GM10266 (cell line): ENCODE results near the gene NUBP1.
A peak's percentile ranks its signal among the peaks of the same experiment; 100 is the strongest.

Experiments
- DNase-seq: peaks from one replicate; pipeline ENCODE4 v3.0.0; 2012; ENCODE audit errors: extremely low spot score
- CTCF ChIP-seq: IDR thresholded peaks from 2 replicates; pipeline ENCODE4 v1.5.1; 2012; ENCODE audit warnings: mild to moderate bottlenecking, low read depth; ENCODE audit not compliant: control insufficient read depth, insufficient read depth; ENCODE audit errors: missing control alignments

Gene NUBP1

GRCh38 chr16:10752843-10753523 is 9.3 kb downstream of the NUBP1 start:
- DNase-seq = peak; percentile 56
- no peak for TF ChIP-seq CTCF

GRCh38 chr16:10753670-10754069 is 10.0 kb downstream of the NUBP1 start:
- TF ChIP-seq CTCF = no peak
- DNase-seq = no peak

GRCh38 chr16:10754941-10755340 is 11.3 kb downstream of the NUBP1 start:
- no peak for DNase-seq
- TF ChIP-seq CTCF = no peak

- DNase-seq = no peak
- TF ChIP-seq CTCF = no peak
Observed at GRCh38 chr16:10756574-10756973, 12.9 kb downstream of the NUBP1 start.

- no peak for DNase-seq
- no peak for TF ChIP-seq CTCF
Observed at GRCh38 chr16:10760858-10761257, 17.2 kb downstream of the NUBP1 start.

- DNase-seq = no peak
- no peak for TF ChIP-seq CTCF
Observed at GRCh38 chr16:10761373-10761772, 17.7 kb downstream of the NUBP1 start.

GRCh38 chr16:10762336-10763016 is 18.8 kb downstream of the NUBP1 start:
- no peak for TF ChIP-seq CTCF
- DNase-seq = no peak
